ENCODE results near the gene SUPT4H1. TPM values are rescaled to one million over a fixed set of nuclear protein-coding genes. Genes with fewer than 3 reads are reported as not detected.

The SUPT4H1 gene
- total RNA-seq, 1 experiment from 2014 or later = 53.8 TPM

DNA sequence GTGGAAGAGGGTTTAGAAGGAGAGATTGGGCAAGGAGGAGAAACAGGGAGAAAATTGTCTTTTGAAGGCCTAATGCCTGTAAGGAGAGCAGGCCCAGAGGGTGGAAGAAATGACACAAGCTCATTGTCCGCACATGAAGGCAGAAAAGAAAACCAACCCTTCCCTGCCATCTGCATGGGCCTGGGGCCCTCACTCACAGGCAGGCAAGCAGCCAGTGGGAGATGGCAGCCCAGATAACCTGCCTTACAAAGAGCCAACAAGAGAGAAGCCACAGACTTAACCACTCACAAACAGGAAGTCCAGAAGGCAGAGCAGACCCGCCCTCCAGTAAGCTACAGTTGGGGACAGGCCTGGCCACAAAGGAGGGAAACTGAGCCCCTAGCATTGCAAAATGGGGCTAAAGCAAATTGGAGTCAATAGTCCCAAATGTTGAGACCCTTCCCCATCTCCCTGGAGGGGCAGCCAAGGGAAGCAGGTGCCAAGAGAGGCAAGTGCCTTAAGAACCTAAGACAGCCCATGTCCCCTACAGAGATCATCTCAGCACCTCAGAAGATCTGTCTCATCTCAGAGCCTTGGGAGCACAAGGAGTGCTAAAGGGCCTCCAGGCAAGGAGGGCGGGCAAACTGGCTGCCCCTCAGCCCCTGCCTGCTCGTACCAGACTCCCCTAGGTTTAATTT lies 16.1 kb downstream of the SUPT4H1 start:
- no peaks in the 10 kb centered on the region for H3K36me3 ChIP-seq (ENCODE audit: control insufficient read depth, insufficient read depth, low read length)
- intact Hi-C loops (cut with micrococcal nuclease; ENCODE audit: unreplicated experiment) = no loop called here
- no peaks in the 10 kb centered on the region for H3K27me3 ChIP-seq (ENCODE audit: control insufficient read depth, insufficient read depth, low read length)
- in situ Hi-C loops (cut with HindIII; ENCODE audit: low pct_unique_long_range_greater_than_20kb, low sequenced_read_pairs) = no loop called here
- ATAC-seq (no peak), DNase-seq (ENCODE audit: low read depth, low spot score) (no peak)
- ChIA-PET CTCF (interaction anchor here (1.1 kb wide), 1 partner anchor 18 kb away, joined by 3 read pairs; no protein-coding TSS in a partner anchor), POLR2A (no interaction called here)
- H3K4me1 ChIP-seq (ENCODE audit: control insufficient read depth, insufficient read depth, low read length) = no peaks in the 10 kb centered on the region; the same call in 1 of the 2 replicates
- no peak overlapping the region for H3K4me3 ChIP-seq (ENCODE audit: low read depth in 2 of 2, low read length in 2 of 2)
- H3K9me3 ChIP-seq (ENCODE audit: control insufficient read depth, insufficient read depth, low read depth, low read length) = no peaks in the 10 kb centered on the region
- H3K27ac ChIP-seq (ENCODE audit: low read length) = no peak overlapping the region
- TF ChIP-seq, protein P1, sequence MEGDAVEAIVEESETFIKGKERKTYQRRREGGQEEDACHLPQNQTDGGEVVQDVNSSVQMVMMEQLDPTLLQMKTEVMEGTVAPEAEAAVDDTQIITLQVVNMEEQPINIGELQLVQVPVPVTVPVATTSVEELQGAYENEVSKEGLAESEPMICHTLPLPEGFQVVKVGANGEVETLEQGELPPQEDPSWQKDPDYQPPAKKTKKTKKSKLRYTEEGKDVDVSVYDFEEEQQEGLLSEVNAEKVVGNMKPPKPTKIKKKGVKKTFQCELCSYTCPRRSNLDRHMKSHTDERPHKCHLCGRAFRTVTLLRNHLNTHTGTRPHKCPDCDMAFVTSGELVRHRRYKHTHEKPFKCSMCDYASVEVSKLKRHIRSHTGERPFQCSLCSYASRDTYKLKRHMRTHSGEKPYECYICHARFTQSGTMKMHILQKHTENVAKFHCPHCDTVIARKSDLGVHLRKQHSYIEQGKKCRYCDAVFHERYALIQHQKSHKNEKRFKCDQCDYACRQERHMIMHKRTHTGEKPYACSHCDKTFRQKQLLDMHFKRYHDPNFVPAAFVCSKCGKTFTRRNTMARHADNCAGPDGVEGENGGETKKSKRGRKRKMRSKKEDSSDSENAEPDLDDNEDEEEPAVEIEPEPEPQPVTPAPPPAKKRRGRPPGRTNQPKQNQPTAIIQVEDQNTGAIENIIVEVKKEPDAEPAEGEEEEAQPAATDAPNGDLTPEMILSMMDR (IDR thresholded peaks at IDR 0.05) = no peak
- no peak for TF ChIP-seq SIN3A (IDR thresholded peaks at IDR 0.05; ENCODE audit: borderline replicate concordance, insufficient read depth, low read depth, low read length)
- TF ChIP-seq, protein P2, sequence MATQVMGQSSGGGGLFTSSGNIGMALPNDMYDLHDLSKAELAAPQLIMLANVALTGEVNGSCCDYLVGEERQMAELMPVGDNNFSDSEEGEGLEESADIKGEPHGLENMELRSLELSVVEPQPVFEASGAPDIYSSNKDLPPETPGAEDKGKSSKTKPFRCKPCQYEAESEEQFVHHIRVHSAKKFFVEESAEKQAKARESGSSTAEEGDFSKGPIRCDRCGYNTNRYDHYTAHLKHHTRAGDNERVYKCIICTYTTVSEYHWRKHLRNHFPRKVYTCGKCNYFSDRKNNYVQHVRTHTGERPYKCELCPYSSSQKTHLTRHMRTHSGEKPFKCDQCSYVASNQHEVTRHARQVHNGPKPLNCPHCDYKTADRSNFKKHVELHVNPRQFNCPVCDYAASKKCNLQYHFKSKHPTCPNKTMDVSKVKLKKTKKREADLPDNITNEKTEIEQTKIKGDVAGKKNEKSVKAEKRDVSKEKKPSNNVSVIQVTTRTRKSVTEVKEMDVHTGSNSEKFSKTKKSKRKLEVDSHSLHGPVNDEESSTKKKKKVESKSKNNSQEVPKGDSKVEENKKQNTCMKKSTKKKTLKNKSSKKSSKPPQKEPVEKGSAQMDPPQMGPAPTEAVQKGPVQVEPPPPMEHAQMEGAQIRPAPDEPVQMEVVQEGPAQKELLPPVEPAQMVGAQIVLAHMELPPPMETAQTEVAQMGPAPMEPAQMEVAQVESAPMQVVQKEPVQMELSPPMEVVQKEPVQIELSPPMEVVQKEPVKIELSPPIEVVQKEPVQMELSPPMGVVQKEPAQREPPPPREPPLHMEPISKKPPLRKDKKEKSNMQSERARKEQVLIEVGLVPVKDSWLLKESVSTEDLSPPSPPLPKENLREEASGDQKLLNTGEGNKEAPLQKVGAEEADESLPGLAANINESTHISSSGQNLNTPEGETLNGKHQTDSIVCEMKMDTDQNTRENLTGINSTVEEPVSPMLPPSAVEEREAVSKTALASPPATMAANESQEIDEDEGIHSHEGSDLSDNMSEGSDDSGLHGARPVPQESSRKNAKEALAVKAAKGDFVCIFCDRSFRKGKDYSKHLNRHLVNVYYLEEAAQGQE (IDR thresholded peaks at IDR 0.05; ENCODE audit: insufficient read depth in 1 of 2, low read depth in 2 of 2, low read length in 1 of 2) = no peak
- TF ChIP-seq POLR2AphosphoS5 (IDR thresholded peaks at IDR 0.05; ENCODE audit: low read depth, low read length) = no peak
- no peak for TF ChIP-seq TCF7L2 (IDR thresholded peaks at IDR 0.05; ENCODE audit: low read depth, low read length)
- BruUV-seq (replicated peaks) = no TSS peak

DNA sequence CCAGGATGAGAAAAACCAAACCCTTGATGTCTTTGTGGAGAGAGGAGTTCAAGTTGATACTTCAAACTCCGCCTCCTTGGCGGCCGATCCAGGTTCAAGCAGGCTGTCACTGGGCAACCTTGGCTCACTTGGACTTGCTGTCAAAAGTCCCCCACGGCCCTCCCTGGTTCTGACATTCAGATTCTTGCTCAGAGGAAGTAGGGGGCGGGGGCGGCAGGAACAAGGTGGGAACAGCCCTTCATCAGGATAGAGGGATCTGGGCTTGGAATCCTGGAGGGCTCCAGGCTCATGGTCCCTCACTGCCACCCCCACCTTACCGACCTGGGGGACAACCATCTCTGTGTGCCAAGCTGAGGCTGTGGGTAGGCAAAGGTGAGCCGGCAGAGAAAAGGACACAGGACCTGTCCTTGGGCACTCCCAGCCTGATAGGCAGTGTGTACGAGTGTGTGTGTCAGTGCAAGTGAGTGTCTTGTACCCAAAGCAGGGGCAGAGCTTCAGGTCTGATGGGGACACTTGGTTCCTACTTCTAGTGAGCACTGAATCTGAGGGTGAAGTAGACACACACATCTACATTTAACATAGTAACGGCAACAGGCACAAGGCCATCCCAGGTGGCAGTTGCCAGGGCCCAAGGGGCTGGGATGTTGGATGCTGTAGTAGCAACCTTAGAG lies 16.8 kb downstream of the SUPT4H1 start:
- H3K27ac ChIP-seq (ENCODE audit: low read length) = no peak overlapping the region
- BruUV-seq (replicated peaks) = no TSS peak
- in situ Hi-C loops (cut with HindIII; ENCODE audit: low pct_unique_long_range_greater_than_20kb, low sequenced_read_pairs) = no loop called here

More for the DNA sequence above, 16.8 kb downstream of the SUPT4H1 start:
- Histone ChIP-seq H3K27me3 (ENCODE audit: control insufficient read depth, insufficient read depth, low read length) (no peaks in the 10 kb centered on the region), H3K36me3 (ENCODE audit: control insufficient read depth, insufficient read depth, low read length) (no peaks in the 10 kb centered on the region), H3K4me1 (ENCODE audit: control insufficient read depth, insufficient read depth, low read length) (no peaks in the 10 kb centered on the region; the same call in 1 of the 2 replicates), H3K4me3 (ENCODE audit: low read depth in 2 of 2, low read length in 2 of 2) (no peak overlapping the region), H3K9me3 (ENCODE audit: control insufficient read depth, insufficient read depth, low read depth, low read length) (no peaks in the 10 kb centered on the region)
- TF ChIP-seq, protein P2 (IDR thresholded peaks at IDR 0.05; ENCODE audit: insufficient read depth in 1 of 2, low read depth in 2 of 2, low read length in 1 of 2) = no peak
- TF ChIP-seq SIN3A (IDR thresholded peaks at IDR 0.05; ENCODE audit: borderline replicate concordance, insufficient read depth, low read depth, low read length) (no peak), POLR2AphosphoS5 (IDR thresholded peaks at IDR 0.05; ENCODE audit: low read depth, low read length) (no peak), TCF7L2 (IDR thresholded peaks at IDR 0.05; ENCODE audit: low read depth, low read length) (no peak)
- TF ChIP-seq, protein P1 (IDR thresholded peaks at IDR 0.05) = no peak
- ChIA-PET POLR2A (no interaction called here), CTCF (no interaction called here)
- intact Hi-C loops (cut with micrococcal nuclease; ENCODE audit: unreplicated experiment) = no loop called here
- DNase-seq (ENCODE audit: low read depth, low spot score) (no peak), ATAC-seq (no peak)

Measured in Panc1 (cell line).